Measurements from ENCODE around the gene CACNB2.
"Not testable (repeated sequence)": the region's sequence is repeated elsewhere in the genome, so short reads cannot be mapped to it uniquely, and the experiment has no call there.

GRCh38 chr10:18570386-18570785 lies 430.2 kb downstream of the CACNB2 start:
- TF ChIP-seq POLR2AphosphoS5 (IDR thresholded peaks at IDR 0.05); CTCF (IDR thresholded peaks at IDR 0.05); POLR2A (IDR thresholded peaks at IDR 0.05; ENCODE audit: low read depth); EP300 (IDR thresholded peaks at IDR 0.05): not testable (repeated sequence)

Measured in esophagus muscularis mucosa (tissue), 4 donors.